ENCODE measurements around the gene SLC36A4. TPM values are rescaled to one million over a fixed set of nuclear protein-coding genes. Genes with fewer than 3 reads are reported as not detected.
A peak's percentile ranks its signal among the peaks of the same experiment; 100 is the strongest.

Gene SLC36A4
- total RNA-seq, 1 donor, result 18.1 TPM

DNA sequence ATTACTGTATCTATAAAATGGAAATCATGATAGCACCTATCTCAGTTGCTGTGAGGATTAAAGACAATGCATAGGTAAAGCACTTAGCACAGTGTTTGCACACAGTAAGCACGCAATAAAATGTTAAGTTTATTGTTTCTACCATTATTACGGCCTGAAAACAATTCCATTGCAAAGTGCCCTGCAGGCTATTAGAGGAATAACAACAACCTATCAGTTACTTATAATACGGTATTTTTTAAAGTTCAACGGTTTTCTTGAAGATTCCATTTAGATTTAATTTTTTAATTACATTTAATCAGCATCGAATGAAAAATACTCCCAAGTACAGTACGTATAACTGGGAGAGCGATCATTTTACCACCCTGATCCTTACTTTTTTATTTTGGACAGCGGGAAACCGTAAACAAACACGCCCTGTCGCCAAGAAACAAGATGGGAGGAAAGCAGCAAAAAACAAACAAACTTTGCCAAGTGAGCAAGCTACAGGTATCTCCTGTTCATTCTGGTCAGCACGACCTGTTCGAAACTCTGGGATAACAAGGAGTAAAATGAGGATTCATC lies 893 bp downstream of the SLC36A4 start:
- H3K27ac ChIP-seq (ENCODE audit: low read depth, low read length), result peak overlapping the region; percentile 88
- H3K4me1 ChIP-seq (ENCODE audit: insufficient read depth, low read length), result peaks cover 5% of the 10 kb centered on the region
- no peaks in the 10 kb centered on the region for H3K27me3 ChIP-seq (ENCODE audit: insufficient read depth, low read length)
- peak overlapping the region; percentile 79 for H3K4me3 ChIP-seq (ENCODE audit: insufficient read depth, low read length)
- peak; percentile 27 for DNase-seq (ENCODE audit: insufficient read length, low spot score, missing footprints)
- H3K4me2 ChIP-seq (ENCODE audit: insufficient read depth, low read length), result peak overlapping the region; percentile 100
- H3K9me3 ChIP-seq (ENCODE audit: low read depth, low read length), result no peaks in the 10 kb centered on the region
- H4K20me1 ChIP-seq (ENCODE audit: insufficient read depth, low read length), result peaks cover 3% of the 10 kb centered on the region
- peaks cover 40% of the 10 kb centered on the region for H3K79me2 ChIP-seq (ENCODE audit: insufficient read depth, low read length)
- peak overlapping the region; percentile 88 for H2AFZ ChIP-seq (ENCODE audit: low read length)
- no peaks in the 10 kb centered on the region for H3K36me3 ChIP-seq (ENCODE audit: insufficient read depth, low read length)
- TF ChIP-seq, protein P1, sequence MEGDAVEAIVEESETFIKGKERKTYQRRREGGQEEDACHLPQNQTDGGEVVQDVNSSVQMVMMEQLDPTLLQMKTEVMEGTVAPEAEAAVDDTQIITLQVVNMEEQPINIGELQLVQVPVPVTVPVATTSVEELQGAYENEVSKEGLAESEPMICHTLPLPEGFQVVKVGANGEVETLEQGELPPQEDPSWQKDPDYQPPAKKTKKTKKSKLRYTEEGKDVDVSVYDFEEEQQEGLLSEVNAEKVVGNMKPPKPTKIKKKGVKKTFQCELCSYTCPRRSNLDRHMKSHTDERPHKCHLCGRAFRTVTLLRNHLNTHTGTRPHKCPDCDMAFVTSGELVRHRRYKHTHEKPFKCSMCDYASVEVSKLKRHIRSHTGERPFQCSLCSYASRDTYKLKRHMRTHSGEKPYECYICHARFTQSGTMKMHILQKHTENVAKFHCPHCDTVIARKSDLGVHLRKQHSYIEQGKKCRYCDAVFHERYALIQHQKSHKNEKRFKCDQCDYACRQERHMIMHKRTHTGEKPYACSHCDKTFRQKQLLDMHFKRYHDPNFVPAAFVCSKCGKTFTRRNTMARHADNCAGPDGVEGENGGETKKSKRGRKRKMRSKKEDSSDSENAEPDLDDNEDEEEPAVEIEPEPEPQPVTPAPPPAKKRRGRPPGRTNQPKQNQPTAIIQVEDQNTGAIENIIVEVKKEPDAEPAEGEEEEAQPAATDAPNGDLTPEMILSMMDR (IDR thresholded peaks at IDR 0.05; ENCODE audit: extremely low read depth, low read depth, low read length), result peak; percentile 51

DNA sequence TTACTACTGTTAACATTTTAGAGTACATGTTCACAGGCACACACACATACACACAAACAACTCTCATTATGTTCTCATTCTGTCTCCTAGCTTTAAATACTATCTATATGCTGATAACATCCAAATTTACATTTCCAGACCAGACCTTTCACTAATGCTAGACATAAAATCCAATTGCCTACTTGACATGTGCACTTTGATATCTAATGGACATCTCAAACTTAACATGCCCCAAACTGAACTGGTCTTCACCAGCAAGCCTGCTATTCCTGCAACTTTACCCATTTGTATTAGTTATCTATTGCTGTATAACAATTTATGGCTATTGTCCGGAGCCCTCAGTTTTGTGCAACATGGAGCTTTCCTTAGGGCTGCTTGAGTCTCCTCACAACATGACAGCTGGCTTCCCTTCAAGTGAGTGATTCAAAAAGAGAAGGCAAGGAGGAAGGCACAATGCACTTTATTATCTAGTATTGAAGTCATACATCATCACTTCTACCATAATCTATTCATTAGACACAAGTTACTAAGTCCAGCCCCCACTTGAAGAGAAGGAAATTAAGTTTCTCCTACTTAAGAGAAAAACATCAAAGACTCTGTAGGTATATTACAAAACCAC lies 3.0 kb downstream of the SLC36A4 start:
- DNase-seq (ENCODE audit: insufficient read length, low spot score, missing footprints), result peak; percentile 14
- Histone ChIP-seq H3K27me3 (ENCODE audit: insufficient read depth, low read length) (no peaks in the 10 kb centered on the region), H3K27ac (ENCODE audit: low read depth, low read length) (no peak overlapping the region), H3K79me2 (ENCODE audit: insufficient read depth, low read length) (peaks cover 52% of the 10 kb centered on the region), H3K9me3 (ENCODE audit: low read depth, low read length) (no peaks in the 10 kb centered on the region), H3K4me3 (ENCODE audit: insufficient read depth, low read length) (no peak overlapping the region), H4K20me1 (ENCODE audit: insufficient read depth, low read length) (peaks cover 3% of the 10 kb centered on the region), H3K36me3 (ENCODE audit: insufficient read depth, low read length) (no peaks in the 10 kb centered on the region), H3K4me1 (ENCODE audit: insufficient read depth, low read length) (peaks cover 5% of the 10 kb centered on the region), H2AFZ (ENCODE audit: low read length) (no peak overlapping the region), H3K4me2 (ENCODE audit: insufficient read depth, low read length) (no peak overlapping the region)
- TF ChIP-seq, protein P1 (IDR thresholded peaks at IDR 0.05; ENCODE audit: extremely low read depth, low read depth, low read length), result no peak

DNA sequence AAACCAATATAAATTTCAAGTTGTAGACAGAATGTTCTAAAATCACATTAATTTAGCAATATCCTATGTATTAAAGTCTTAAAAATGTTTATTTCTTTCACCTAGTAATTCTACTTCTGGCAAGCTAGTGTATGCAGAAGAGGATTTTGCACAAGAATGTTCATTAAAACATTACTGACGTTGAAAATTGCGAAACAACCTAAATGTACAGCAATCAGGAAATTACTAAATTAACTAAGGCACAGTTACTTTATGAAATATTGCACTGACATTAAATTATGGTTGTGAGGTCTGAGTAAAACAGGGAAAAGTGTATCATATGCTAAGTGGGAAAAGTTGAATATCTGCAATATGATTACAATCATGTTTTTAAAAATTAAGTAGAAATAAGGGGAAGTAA lies 4.1 kb downstream of the SLC36A4 start:
- no peak overlapping the region for H2AFZ ChIP-seq (ENCODE audit: low read length)
- no peaks in the 10 kb centered on the region for H3K27me3 ChIP-seq (ENCODE audit: insufficient read depth, low read length)
- H3K4me1 ChIP-seq (ENCODE audit: insufficient read depth, low read length), result peaks cover 5% of the 10 kb centered on the region
- TF ChIP-seq, protein P1 (IDR thresholded peaks at IDR 0.05; ENCODE audit: extremely low read depth, low read depth, low read length), result no peak
- no peak overlapping the region for H3K27ac ChIP-seq (ENCODE audit: low read depth, low read length)
- H3K79me2 ChIP-seq (ENCODE audit: insufficient read depth, low read length), result peaks cover 56% of the 10 kb centered on the region
- H3K9me3 ChIP-seq (ENCODE audit: low read depth, low read length), result no peaks in the 10 kb centered on the region
- peaks cover 3% of the 10 kb centered on the region for H4K20me1 ChIP-seq (ENCODE audit: insufficient read depth, low read length)
- DNase-seq (ENCODE audit: insufficient read length, low spot score, missing footprints), result no peak
- H3K4me3 ChIP-seq (ENCODE audit: insufficient read depth, low read length), result no peak overlapping the region
- no peaks in the 10 kb centered on the region for H3K36me3 ChIP-seq (ENCODE audit: insufficient read depth, low read length)
- no peak overlapping the region for H3K4me2 ChIP-seq (ENCODE audit: insufficient read depth, low read length)

DNA sequence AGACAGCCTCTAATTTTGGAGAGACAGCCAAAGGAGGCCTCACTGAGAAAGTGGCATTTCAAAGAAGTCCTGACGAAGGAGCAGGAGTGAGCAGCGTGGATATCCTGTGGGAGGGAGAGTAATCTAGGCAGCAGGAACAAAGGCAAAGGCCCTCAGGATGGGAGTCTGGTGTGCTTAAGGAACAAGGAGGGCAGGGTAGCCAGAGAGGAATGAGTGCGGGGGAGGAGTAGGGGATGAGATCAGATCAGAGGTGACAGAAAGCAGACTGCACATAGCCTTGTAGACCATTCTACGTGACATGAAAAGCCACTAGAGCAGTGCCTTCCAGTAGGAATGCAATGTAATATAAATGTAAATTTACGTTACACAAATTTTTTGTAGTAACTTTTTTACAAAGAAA lies 5.6 kb downstream of the SLC36A4 start:
- peaks cover 3% of the 10 kb centered on the region for H4K20me1 ChIP-seq (ENCODE audit: insufficient read depth, low read length)
- no peak overlapping the region for H2AFZ ChIP-seq (ENCODE audit: low read length)
- H3K79me2 ChIP-seq (ENCODE audit: insufficient read depth, low read length), result peaks cover 60% of the 10 kb centered on the region
- no peak overlapping the region for H3K27ac ChIP-seq (ENCODE audit: low read depth, low read length)
- no peaks in the 10 kb centered on the region for H3K9me3 ChIP-seq (ENCODE audit: low read depth, low read length)
- H3K4me2 ChIP-seq (ENCODE audit: insufficient read depth, low read length), result no peak overlapping the region
- H3K27me3 ChIP-seq (ENCODE audit: insufficient read depth, low read length), result no peaks in the 10 kb centered on the region
- no peaks in the 10 kb centered on the region for H3K36me3 ChIP-seq (ENCODE audit: insufficient read depth, low read length)
- DNase-seq (ENCODE audit: insufficient read length, low spot score, missing footprints), result no peak
- TF ChIP-seq, protein P1 (IDR thresholded peaks at IDR 0.05; ENCODE audit: extremely low read depth, low read depth, low read length), result no peak
- no peak overlapping the region for H3K4me3 ChIP-seq (ENCODE audit: insufficient read depth, low read length)
- peaks cover 3% of the 10 kb centered on the region for H3K4me1 ChIP-seq (ENCODE audit: insufficient read depth, low read length)

Data from osteoblast (primary cell).